Nephron (organoid): ENCODE results near the gene PIP5KL1.

ENCODE experiments used
- H3K27ac Mint-ChIP-seq, 3 experiments: 2 replicates each; pipeline ENCODE4 v1.8.0; 2020; ENCODE audit warnings: mixed read lengths in 3 of 3, mild to moderate bottlenecking in 2 of 3, moderate library complexity in 1 of 3
- H3K27me3 Mint-ChIP-seq: 2 replicates; pipeline ENCODE4 v1.8.0; 2021; ENCODE audit warnings: low read depth, mild to moderate bottlenecking, moderate library complexity, mixed read lengths
- H3K36me3 Mint-ChIP-seq: 2 replicates; pipeline ENCODE4 v1.8.0; 2020; ENCODE audit warnings: low read depth, mixed read lengths
- H3K4me1 Mint-ChIP-seq: 2 replicates; pipeline ENCODE4 v1.8.0; 2020; ENCODE audit warnings: mixed read lengths
- H3K4me3 Mint-ChIP-seq, 3 experiments: 2 replicates each; pipeline ENCODE4 v1.8.0; 2020; ENCODE audit warnings: mild to moderate bottlenecking in 3 of 3, mixed read lengths in 3 of 3, moderate library complexity in 2 of 3
- H3K9me3 Mint-ChIP-seq: 2 replicates; pipeline ENCODE4 v1.8.0; 2020; ENCODE audit warnings: mixed read lengths
- CTCF ChIP-seq, 3 experiments: fragments of 200-600 bp; sonication (generic); IDR thresholded peaks; one replicate each; pipeline ENCODE4 v1.5.0; 2021; ENCODE audit warnings: antibody characterized with exemption in 3 of 3; ENCODE audit not compliant: unreplicated experiment in 3 of 3

Gene PIP5KL1

GRCh38 chr9:127878652-127879390 lies 51.8 kb downstream of the PIP5KL1 start:
- Mint-ChIP-seq H3K27me3 (no peaks in the 10 kb centered on the region), H3K27ac (peak overlapping the region; percentile 51 to 81 (median 65)), H3K36me3 (peaks cover 4% of the 10 kb centered on the region), H3K4me3 (peak overlapping the region; percentile 26 to 92 (median 65)), H3K9me3 (no peaks in the 10 kb centered on the region), H3K4me1 (peaks cover 25% of the 10 kb centered on the region)
- no peak for TF ChIP-seq CTCF (IDR thresholded peaks at IDR 0.05; ENCODE audit: unreplicated experiment in 3 of 3)

- peak overlapping the region; percentile 63 to 81 (median 65) for H3K27ac Mint-ChIP-seq
- no peaks in the 10 kb centered on the region for H3K9me3 Mint-ChIP-seq
- peaks cover 25% of the 10 kb centered on the region for H3K4me1 Mint-ChIP-seq
- no peaks in the 10 kb centered on the region for H3K27me3 Mint-ChIP-seq
- TF ChIP-seq CTCF (IDR thresholded peaks at IDR 0.05; ENCODE audit: unreplicated experiment in 3 of 3), result no peak
- H3K4me3 Mint-ChIP-seq, result peak overlapping the region; percentile 85 to 92 (median 87)
- H3K36me3 Mint-ChIP-seq, result peaks cover 3% of the 10 kb centered on the region
Observed at GRCh38 chr9:127878001-127878651, 52.5 kb downstream of the PIP5KL1 start.

- no peak for TF ChIP-seq CTCF (IDR thresholded peaks at IDR 0.05; ENCODE audit: unreplicated experiment in 3 of 3)
- H3K9me3 Mint-ChIP-seq, result no peaks in the 10 kb centered on the region
- peak within 1 kb of the TSS; percentile 65 to 81 (median 66) for H3K27ac Mint-ChIP-seq
Observed at GRCh38 chr9:127877566-127877998, 53.0 kb downstream of the PIP5KL1 start, which contains the start of gene AK1. AK1 (minus strand) TSS chr9:127877675; CDS start chr9:127874617, 3,058 bp downstream.

GRCh38 chr9:127876764-127877562 lies 53.6 kb downstream of the PIP5KL1 start:
- TF ChIP-seq CTCF (IDR thresholded peaks at IDR 0.05; ENCODE audit: unreplicated experiment in 3 of 3), result no peak

More at GRCh38 chr9:127877566-127877998, 53.0 kb downstream of the PIP5KL1 start, which contains the start of gene AK1:
- peaks cover 3% of the 10 kb centered on the region for H3K36me3 Mint-ChIP-seq
- H3K27me3 Mint-ChIP-seq, result no peaks in the 10 kb centered on the region
- peak within 1 kb of the TSS; percentile 85 to 94 (median 90) for H3K4me3 Mint-ChIP-seq
- peaks cover 25% of the 10 kb centered on the region for H3K4me1 Mint-ChIP-seq

GRCh38 chr9:127876026-127876763 lies 54.4 kb downstream of the PIP5KL1 start:
- no peaks in the 10 kb centered on the region for H3K9me3 Mint-ChIP-seq

More at GRCh38 chr9:127876764-127877562, 53.6 kb downstream of the PIP5KL1 start:
- H3K36me3 Mint-ChIP-seq, result peaks cover 3% of the 10 kb centered on the region
- H3K9me3 Mint-ChIP-seq, result no peaks in the 10 kb centered on the region
- H3K27me3 Mint-ChIP-seq, result no peaks in the 10 kb centered on the region
- H3K27ac Mint-ChIP-seq, result peak overlapping the region; percentile 45 to 68 (median 66)
- H3K4me3 Mint-ChIP-seq, result peak overlapping the region; percentile 82 to 94 (median 90)
- peaks cover 25% of the 10 kb centered on the region for H3K4me1 Mint-ChIP-seq

More at GRCh38 chr9:127876026-127876763, 54.4 kb downstream of the PIP5KL1 start:
- TF ChIP-seq CTCF (IDR thresholded peaks at IDR 0.05; ENCODE audit: unreplicated experiment in 3 of 3), result no peak
- peak overlapping the region; percentile 82 to 94 (median 90) for H3K4me3 Mint-ChIP-seq
- H3K27me3 Mint-ChIP-seq, result no peaks in the 10 kb centered on the region
- peak overlapping the region; percentile 81 to 92 (median 90) for H3K27ac Mint-ChIP-seq
- H3K36me3 Mint-ChIP-seq, result peaks cover 8% of the 10 kb centered on the region
- H3K4me1 Mint-ChIP-seq, result peaks cover 25% of the 10 kb centered on the region
